GM11168 (cell line): ENCODE measurements around the gene HOXC6.
"Not testable (repeated sequence)": the region's sequence is repeated elsewhere in the genome, so short reads cannot be mapped to it uniquely, and the experiment has no call there.

Experiments
- in situ Hi-C: fragments of 300-500 bp; cut with MboI; formaldehyde crosslinking; loops from one replicate; pipeline ENCODE4 v1.12.0; 2022; ENCODE audit warnings: low sequenced_read_pairs; ENCODE audit not compliant: unreplicated experiment

The HOXC6 gene

DNA sequence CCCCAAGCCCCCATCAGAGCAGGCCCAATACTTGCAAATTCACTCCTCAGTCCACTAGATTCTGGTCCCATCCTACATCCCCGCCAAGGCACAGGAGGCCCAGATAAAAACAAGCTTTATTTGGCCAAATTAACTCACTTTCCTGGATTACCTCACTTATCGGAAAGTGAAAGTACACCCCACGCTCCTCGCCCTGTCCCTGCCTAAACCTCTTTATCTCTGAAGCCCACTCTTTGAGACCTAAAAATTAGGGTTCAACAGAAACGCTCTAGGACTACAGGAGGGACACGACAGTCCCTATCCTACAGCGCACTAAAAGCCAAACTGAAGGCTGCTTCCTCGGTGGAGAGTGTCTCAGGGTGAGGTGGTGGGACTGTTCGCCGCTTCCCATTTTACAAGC, 49.6 kb downstream of the HOXC6 start:
- in situ Hi-C loops: not testable (repeated sequence)

DNA sequence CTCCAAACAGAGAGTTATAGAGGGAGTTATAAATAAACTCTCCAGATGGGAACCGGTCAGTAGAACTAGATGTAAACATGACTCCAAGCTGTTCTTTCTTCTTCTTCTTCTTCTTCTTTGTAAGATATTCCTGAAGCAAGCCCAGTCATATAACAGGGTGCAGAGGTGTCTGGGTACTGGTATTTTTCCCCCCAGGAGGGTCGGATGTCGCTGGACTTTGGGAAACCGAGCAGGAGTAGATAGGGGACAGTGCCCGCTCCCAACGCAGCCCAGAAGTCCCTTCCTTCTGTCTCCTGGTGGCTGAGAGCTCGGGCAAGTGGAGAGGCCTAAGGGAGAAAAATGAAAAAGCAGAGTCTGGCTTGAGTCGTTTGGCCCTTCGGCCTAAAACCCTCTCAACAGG, 50.9 kb downstream of the HOXC6 start:
- in situ Hi-C loops: not testable (repeated sequence)
